Endothelial cell of umbilical vein (primary cell): ENCODE results near the gene DGCR8. TPM values are rescaled to one million over a fixed set of nuclear protein-coding genes. Genes with fewer than 3 reads are reported as not detected.

Experiments used
- BruUV-seq: library from RNA; stranded (reverse); fragments of 400-500 nt; replicated peaks from 2 replicates; lab custom pipeline; 2021; lab: Mats Ljungman, UMichigan
- CTCF ChIA-PET: fragments of 300-600, 350-600 bp; sonication (Branson Sonifier 250); formaldehyde crosslinking; loops from one replicate; lab custom pipeline; 2021; ENCODE audit warnings: antibody characterized with exemption, inconsistent platforms; lab: Charles Lee
- POLR2A ChIA-PET: fragments of 300-600, 350-600 bp; sonication (Branson Sonifier 250); formaldehyde crosslinking; loops from one replicate; lab custom pipeline; 2021; ENCODE audit warnings: antibody characterized with exemption, inconsistent platforms; lab: Charles Lee
- DNase-seq: peaks from one replicate; pipeline ENCODE4 v3.0.0-alpha.2; 2011; ENCODE audit warnings: low read depth, low spot score
- FAIRE-seq: peaks from 2 replicates; lab custom pipeline; 2011; peaks lifted over from hg19 to GRCh38; lab: Jason Lieb, UNC
- H2AFZ ChIP-seq: 2 replicates; pipeline ENCODE4 v1.6.0; 2012; ENCODE audit warnings: low read depth, low read length, control low read depth, inconsistent platforms
- H3K27ac ChIP-seq: 2 replicates; pipeline ENCODE4 v1.5.1; 2011; ENCODE audit warnings: low read depth, mild to moderate bottlenecking, control low read depth, low read length, moderate library complexity; ENCODE audit not compliant: insufficient read depth
- H3K27me3 ChIP-seq, 2 experiments: 2 replicates each; pipeline versions ENCODE4 v1.6.0 to v1.6.1; 2011; ENCODE audit warnings: low read length in 2 of 2, mixed read lengths in 1 of 2; ENCODE audit not compliant: control insufficient read depth in 2 of 2, insufficient read depth in 2 of 2
- H3K36me3 ChIP-seq, 2 experiments: 2 replicates in 1 of 2; 3 replicates in 1 of 2; pipeline ENCODE4 v1.5.1; 2011; ENCODE audit warnings: low read length in 2 of 2, mild to moderate bottlenecking in 1 of 2, moderate library complexity in 1 of 2; ENCODE audit not compliant: control insufficient read depth in 2 of 2, insufficient read depth in 2 of 2; ENCODE audit errors: extremely low read depth in 1 of 2
- H3K4me1 ChIP-seq: 3 replicates; pipeline ENCODE4 v1.5.1; 2011; ENCODE audit warnings: mild to moderate bottlenecking, low read length; ENCODE audit not compliant: control insufficient read depth, insufficient read depth; ENCODE audit errors: extremely low read depth
- H3K4me2 ChIP-seq: 2 replicates; pipeline ENCODE4 v1.6.1; 2011; ENCODE audit warnings: low read length, control low read depth, mixed read lengths; ENCODE audit not compliant: insufficient read depth
- H3K4me3 ChIP-seq, 3 experiments: fragments of 200-600 bp in 1 of 3; sonication (generic), shearing (Covaris generic) in 1 of 3; replicated peaks in 1 of 3; 2 replicates each; pipeline ENCODE4 v1.5.1; 2011 to 2016; ENCODE audit warnings: control low read depth in 3 of 3, low read length in 3 of 3, mild to moderate bottlenecking in 2 of 3, inconsistent platforms in 1 of 3, low read depth in 1 of 3, moderate library complexity in 1 of 3; ENCODE audit not compliant: insufficient read depth in 1 of 3
- H3K79me2 ChIP-seq: 2 replicates; pipeline ENCODE4 v1.6.0; 2012; ENCODE audit warnings: low read length, inconsistent platforms; ENCODE audit not compliant: control insufficient read depth, insufficient read depth
- H3K9ac ChIP-seq: replicated peaks from 2 replicates; pipeline ENCODE3; 2011; ENCODE audit warnings: low read length, control low read depth; ENCODE audit not compliant: insufficient read depth; ENCODE audit errors: extremely low read depth
- H3K9me1 ChIP-seq: replicated peaks from 3 replicates; pipeline ENCODE4 v1.6.0; 2011; ENCODE audit warnings: mild to moderate bottlenecking, low read length; ENCODE audit not compliant: control insufficient read depth, insufficient read depth; ENCODE audit errors: extremely low read depth
- H3K9me3 ChIP-seq: replicated peaks from 2 replicates; pipeline ENCODE4 v1.5.1; 2012; ENCODE audit warnings: low read length, inconsistent platforms; ENCODE audit not compliant: control insufficient read depth, insufficient read depth
- H4K20me1 ChIP-seq: replicated peaks from 2 replicates; pipeline ENCODE3; 2011; ENCODE audit warnings: mild to moderate bottlenecking, low read length; ENCODE audit not compliant: control insufficient read depth, insufficient read depth; ENCODE audit errors: extremely low read depth
- CTCF ChIP-seq, 2 donors: IDR thresholded peaks; 1 replicate in 1 of 2; 2 replicates in 1 of 2; pipeline ENCODE4 v1.5.1; 2011; ENCODE audit warnings: low read length in 2 of 2, mild to moderate bottlenecking in 2 of 2, moderate library complexity in 2 of 2, control low read depth in 1 of 2, inconsistent platforms in 1 of 2, low read depth in 1 of 2; ENCODE audit not compliant: insufficient read depth in 1 of 2; ENCODE audit errors: extremely low read depth in 1 of 2
- EZH2 ChIP-seq: IDR thresholded peaks from 2 replicates; pipeline ENCODE4 v1.6.1; 2012; ENCODE audit warnings: borderline replicate concordance, low read depth, mild to moderate bottlenecking, moderate library complexity, low read length, inconsistent platforms; ENCODE audit not compliant: severe bottlenecking
- FOS ChIP-seq: IDR thresholded peaks from 2 replicates; pipeline ENCODE4 v1.6.1; 2011; ENCODE audit warnings: mild to moderate bottlenecking, low read length, moderate library complexity, borderline replicate concordance; ENCODE audit not compliant: insufficient read depth
- GATA2 ChIP-seq: IDR thresholded peaks from 2 replicates; pipeline ENCODE4 v1.7.0; 2011; ENCODE audit warnings: low read depth, mild to moderate bottlenecking, moderate library complexity, mixed read lengths, low read length; ENCODE audit not compliant: insufficient read length, insufficient read depth
- JUN ChIP-seq: IDR thresholded peaks from 2 replicates; pipeline ENCODE4 v1.6.1; 2011; ENCODE audit warnings: borderline replicate concordance, low read depth; ENCODE audit not compliant: insufficient read length, insufficient read depth
- MAX ChIP-seq: IDR thresholded peaks from 2 replicates; pipeline ENCODE4 v1.6.1; 2011; ENCODE audit not compliant: insufficient read depth, insufficient read length
- MYC ChIP-seq: IDR thresholded peaks from one replicate; pipeline ENCODE4 v1.6.1; 2011; ENCODE audit warnings: mild to moderate bottlenecking, low read depth, low read length
- POLR2A ChIP-seq: IDR thresholded peaks from 2 replicates; pipeline ENCODE4 v1.6.1; 2012; ENCODE audit warnings: low read depth, mild to moderate bottlenecking, control low read depth, low read length
- POLR2AphosphoS5 ChIP-seq: IDR thresholded peaks from 2 replicates; pipeline ENCODE4 v1.6.1; 2012; ENCODE audit warnings: low read depth, mild to moderate bottlenecking, control low read depth, low read length, moderate library complexity; ENCODE audit not compliant: insufficient read depth
- dilution Hi-C: fragments of 300-500 bp; cut with MboI; formaldehyde crosslinking; loops from one replicate; pipeline ENCODE4 v1.15.0; 2019; ENCODE audit warnings: low sequenced_read_pairs; ENCODE audit not compliant: extremely low pct_ligation_motif_present
- intact Hi-C: fragments of 100-400 bp; cut with micrococcal nuclease; formaldehyde crosslinking; loops from one replicate; pipeline ENCODE4 v1.10.0; 2022
- polyA plus RNA-seq, 4 experiments: library from polyadenylated mRNA; depleted of rRNA in 3 of 4; stranded (reverse) in 3 of 4; unstranded in 1 of 4; fragments of >200 nt; gene quantifications; 2 replicates each; pipeline versions ENCODE4 v1.2.1 to v1.2.3, GENCODE V29; 2011 to 2012; ENCODE audit warnings: missing spikeins in 1 of 4
- total RNA-seq: library from RNA; stranded (reverse); gene quantifications from 2 replicates; pipeline ENCODE4 v1.2.3, GENCODE V29; 2021

DGCR8 gene
- total and polyA plus RNA-seq, 2 donors (not counting 3 experiments of a cell fraction or from before 2014, with no cell fraction given), result 32.7 to 64.2 TPM

- TF ChIP-seq FOS (no peak), GATA2 (no peak), JUN (no peak), POLR2A (no peak), MYC (no peak), MAX (no peak), EZH2 (no peak), POLR2AphosphoS5 (no peak), CTCF (IDR thresholded peaks at IDR 0.05; ENCODE audit: extremely low read depth in 1 of 2, insufficient read depth in 1 of 2, low read depth in 1 of 2, low read length in 2 of 2) (no peak)
- Histone ChIP-seq H3K4me2 (peak overlapping the region; percentile 69), H4K20me1 (no peaks in the 10 kb centered on the region), H3K4me3 (peak overlapping the region; percentile 62 to 87 (median 74)), H3K9ac (peak overlapping the region; percentile 92), H3K9me3 (no peaks in the 10 kb centered on the region), H3K79me2 (peaks cover 63% of the 10 kb centered on the region), H3K36me3 (peaks cover 16 to 27% of the 10 kb centered on the region in 2 experiments), H3K27me3 (no peaks in the 10 kb centered on the region), H3K4me1 (peaks cover 22% of the 10 kb centered on the region), H2AFZ (peak overlapping the region; percentile 75), H3K9me1 (no peaks in the 10 kb centered on the region), H3K27ac (peak overlapping the region; percentile 67)
- DNase-seq (no peak), FAIRE-seq (no peak)
- dilution Hi-C loops, result no loop called here
- ChIA-PET POLR2A (no interaction called here), CTCF (no interaction called here)
- intact Hi-C loops, result no loop called here
- TSS peak; percentile 44 for BruUV-seq
Measured at GRCh38 chr22:20116376-20116950, 36.4 kb downstream of the DGCR8 start.
